ENCODE results near the gene SP2. TPM values are rescaled to one million over a fixed set of nuclear protein-coding genes. Genes with fewer than 3 reads are reported as not detected.

Gene SP2
- total RNA-seq, 1 experiment from 2014 or later = 25.6 TPM

- Histone ChIP-seq H3K4me1 (ENCODE audit: control insufficient read depth, insufficient read depth, low read length) (peaks cover 12% of the 10 kb centered on the region; the same call in 1 of the 2 replicates), H3K27ac (ENCODE audit: low read length) (0 out of 2 replicates have a peak overlapping the region, but pooled peaks have one; percentile 5), H3K27me3 (ENCODE audit: control insufficient read depth, insufficient read depth, low read length) (no peaks in the 10 kb centered on the region), H3K36me3 (ENCODE audit: control insufficient read depth, insufficient read depth, low read length) (no peaks in the 10 kb centered on the region), H3K4me3 (ENCODE audit: low read depth in 2 of 2, low read length in 2 of 2) (no peak overlapping the region), H3K9me3 (ENCODE audit: control insufficient read depth, insufficient read depth, low read depth, low read length) (no peaks in the 10 kb centered on the region)
- DNase-seq (ENCODE audit: low read depth, low spot score) (no peak), ATAC-seq (no peak)
- TF ChIP-seq SIN3A (IDR thresholded peaks at IDR 0.05; ENCODE audit: borderline replicate concordance, insufficient read depth, low read depth, low read length) = no peak
- no peak for TF ChIP-seq TCF7L2 (IDR thresholded peaks at IDR 0.05; ENCODE audit: low read depth, low read length)
- TF ChIP-seq CTCF (IDR thresholded peaks at IDR 0.05) = no peak
- no peak for TF ChIP-seq POLR2AphosphoS5 (IDR thresholded peaks at IDR 0.05; ENCODE audit: low read depth, low read length)
- no peak for TF ChIP-seq REST (IDR thresholded peaks at IDR 0.05; ENCODE audit: insufficient read depth in 1 of 2, low read depth in 2 of 2, low read length in 1 of 2)
- BruUV-seq (replicated peaks) = no TSS peak
- ChIA-PET POLR2A (no interaction called here), CTCF (interaction anchor here (0.7 to 0.8 kb wide), 2 partner anchors 12 to 45 kb away, joined by 3 to 4 read pairs; no protein-coding TSS in a partner anchor)
- in situ Hi-C loops (cut with HindIII; ENCODE audit: low pct_unique_long_range_greater_than_20kb, low sequenced_read_pairs) (no loop called here), intact Hi-C loops (cut with micrococcal nuclease; ENCODE audit: unreplicated experiment) (no loop called here)
Observed at GRCh38 chr17:47882247-47882646, 13.8 kb upstream of the SP2 start.

DNA sequence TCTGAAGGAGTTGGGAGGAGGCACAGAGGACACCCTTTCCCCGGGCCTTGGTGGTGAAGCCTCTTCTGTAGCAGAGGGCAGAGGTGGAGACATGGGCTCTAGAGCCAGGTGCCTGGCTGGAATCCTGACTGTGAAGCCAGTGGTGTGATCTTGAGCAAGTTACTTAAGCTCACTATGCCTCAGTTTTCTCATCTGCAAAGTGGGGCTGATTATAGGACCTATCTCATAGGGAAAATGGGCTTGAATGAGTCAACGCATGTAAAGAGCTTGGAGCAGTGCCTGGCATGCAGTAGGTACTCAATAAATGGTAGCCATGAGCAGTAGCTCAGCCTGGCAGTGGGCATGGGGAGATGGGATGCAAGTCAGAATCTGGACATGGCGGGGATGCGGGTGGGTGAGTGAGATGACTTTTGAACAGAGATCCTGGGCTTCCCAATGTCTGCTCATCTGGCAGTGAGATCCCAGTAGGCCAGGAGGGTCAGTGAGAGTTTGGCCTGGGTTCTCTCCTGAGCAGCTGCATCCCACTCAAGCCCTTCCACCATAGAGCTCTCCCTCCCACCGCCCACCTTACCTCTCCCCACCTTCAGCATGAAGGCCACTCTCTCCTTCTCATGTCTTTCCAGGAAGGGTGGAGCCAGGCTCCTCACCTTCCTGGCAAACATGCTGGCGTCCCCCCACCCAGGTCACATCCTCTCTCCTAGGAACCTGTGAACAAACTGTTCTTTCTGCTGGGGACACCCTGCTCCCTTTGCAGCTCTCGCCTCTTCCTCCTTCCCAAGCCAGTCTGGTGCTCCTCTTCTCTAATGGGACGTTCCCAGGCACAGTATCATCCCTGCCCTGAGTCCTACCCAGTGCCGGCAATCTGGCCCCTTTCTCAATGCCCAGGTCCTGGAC lies 13.1 kb upstream of the SP2 start:
- H3K4me3 ChIP-seq (ENCODE audit: low read depth in 2 of 2, low read length in 2 of 2) = no peak overlapping the region
- in situ Hi-C loops (cut with HindIII; ENCODE audit: low pct_unique_long_range_greater_than_20kb, low sequenced_read_pairs) (no loop called here), intact Hi-C loops (cut with micrococcal nuclease; ENCODE audit: unreplicated experiment) (no loop called here)
- H3K4me1 ChIP-seq (ENCODE audit: control insufficient read depth, insufficient read depth, low read length) = peaks cover 12% of the 10 kb centered on the region; the same call in 1 of the 2 replicates
- TF ChIP-seq POLR2AphosphoS5 (IDR thresholded peaks at IDR 0.05; ENCODE audit: low read depth, low read length) (no peak), TCF7L2 (IDR thresholded peaks at IDR 0.05; ENCODE audit: low read depth, low read length) (no peak), CTCF (IDR thresholded peaks at IDR 0.05) (no peak), REST (IDR thresholded peaks at IDR 0.05; ENCODE audit: insufficient read depth in 1 of 2, low read depth in 2 of 2, low read length in 1 of 2) (no peak), SIN3A (IDR thresholded peaks at IDR 0.05; ENCODE audit: borderline replicate concordance, insufficient read depth, low read depth, low read length) (no peak)
- H3K27me3 ChIP-seq (ENCODE audit: control insufficient read depth, insufficient read depth, low read length) = no peaks in the 10 kb centered on the region
- H3K36me3 ChIP-seq (ENCODE audit: control insufficient read depth, insufficient read depth, low read length) = no peaks in the 10 kb centered on the region
- ATAC-seq (no peak), DNase-seq (ENCODE audit: low read depth, low spot score) (no peak)
- ChIA-PET POLR2A (interaction anchor here (0.7 kb wide), 1 partner anchor 60 kb away, joined by 3 read pairs; no protein-coding TSS in a partner anchor), CTCF (interaction anchor here (0.8 kb wide), 1 partner anchor 11 kb away, joined by 3 read pairs; no protein-coding TSS in a partner anchor)
- H3K27ac ChIP-seq (ENCODE audit: low read length) = no peak overlapping the region
- no peaks in the 10 kb centered on the region for H3K9me3 ChIP-seq (ENCODE audit: control insufficient read depth, insufficient read depth, low read depth, low read length)
- no TSS peak for BruUV-seq (replicated peaks)
